Naive thymus-derived CD4-positive, alpha-beta T cell (primary cell): Measurements from ENCODE around the gene CDK5RAP2. TPM values are rescaled to one million over a fixed set of nuclear protein-coding genes. Genes with fewer than 3 reads are reported as not detected.
A peak's percentile ranks its signal among the peaks of the same experiment; 100 is the strongest.

ENCODE experiments used
- ATAC-seq: fragments of 150-1000 bp; cut with Tn5 transposase; 2 replicates; pipeline ENCODE4 v1.10.0; 2021; ENCODE audit warnings: mild to moderate bottlenecking, moderate library complexity
- CTCF ChIA-PET: fragments of 350-600 bp; sonication (Branson Sonifier 250); formaldehyde crosslinking; loops from one replicate; lab custom pipeline; 2021; ENCODE audit warnings: antibody characterized with exemption; lab: Charles Lee
- POLR2A ChIA-PET: fragments of 350-600 bp; sonication (Branson Sonifier 250); formaldehyde crosslinking; loops from one replicate; lab custom pipeline; 2021; ENCODE audit warnings: antibody characterized with exemption, inconsistent platforms; lab: Charles Lee
- DNase-seq, 9 donors: peaks; one replicate each; pipeline versions ENCODE4 v3.0.0 to v3.0.0-alpha.2; 2020 to 2022; ENCODE audit warnings: mixed read lengths in 1 of 9
- H3K27ac ChIP-seq: one replicate; pipeline ENCODE4 v1.7.0; 2013; ENCODE audit warnings: mild to moderate bottlenecking, low read depth, low read length, moderate library complexity
- H3K27me3 ChIP-seq, 2 donors: one replicate each; pipeline ENCODE4 v1.7.0; 2013; ENCODE audit warnings: low read length in 2 of 2, mild to moderate bottlenecking in 2 of 2, moderate library complexity in 2 of 2; ENCODE audit not compliant: control insufficient read depth in 2 of 2, insufficient read depth in 2 of 2
- H3K36me3 ChIP-seq, 3 experiments: 1 replicate in 2 of 3; 2 replicates in 1 of 3; pipeline ENCODE4 v1.7.0; 2013; ENCODE audit warnings: low read length in 3 of 3, mild to moderate bottlenecking in 3 of 3, moderate library complexity in 1 of 3; ENCODE audit not compliant: insufficient read depth in 3 of 3, control insufficient read depth in 2 of 3
- H3K4me1 ChIP-seq, 2 donors: one replicate each; pipeline ENCODE4 v1.7.0; 2013; ENCODE audit warnings: low read length in 2 of 2, mild to moderate bottlenecking in 2 of 2, moderate library complexity in 1 of 2; ENCODE audit not compliant: control insufficient read depth in 2 of 2, insufficient read depth in 2 of 2
- H3K4me3 ChIP-seq: 2 replicates; pipeline ENCODE4 v1.7.0; 2013; ENCODE audit warnings: mild to moderate bottlenecking, low read length
- H3K9me3 ChIP-seq, 3 experiments: 1 replicate in 2 of 3; 2 replicates in 1 of 3; pipeline ENCODE4 v1.7.0; 2013; ENCODE audit warnings: low read length in 3 of 3; ENCODE audit not compliant: control insufficient read depth in 2 of 3
- H3K27ac Mint-ChIP-seq, 9 donors: one replicate each; pipeline ENCODE4 v1.8.0; 2020 to 2022; ENCODE audit warnings: mixed read lengths in 9 of 9, mild to moderate bottlenecking in 8 of 9, moderate library complexity in 5 of 9, inconsistent platforms in 2 of 9
- H3K27me3 Mint-ChIP-seq, 5 donors: one replicate each; pipeline ENCODE4 v1.8.0; 2021 to 2022; ENCODE audit warnings: mixed read lengths in 5 of 5, mild to moderate bottlenecking in 1 of 5
- H3K36me3 Mint-ChIP-seq, 5 donors: one replicate each; pipeline ENCODE4 v1.8.0; 2020 to 2022; ENCODE audit warnings: mixed read lengths in 5 of 5, mild to moderate bottlenecking in 3 of 5, inconsistent platforms in 1 of 5
- H3K4me1 Mint-ChIP-seq, 7 donors: one replicate each; pipeline ENCODE4 v1.8.0; 2020 to 2022; ENCODE audit warnings: mixed read lengths in 7 of 7, mild to moderate bottlenecking in 3 of 7, inconsistent platforms in 1 of 7
- H3K4me3 Mint-ChIP-seq, 10 donors: one replicate each; pipeline ENCODE4 v1.8.0; 2020 to 2022; ENCODE audit warnings: mild to moderate bottlenecking in 10 of 10, mixed read lengths in 10 of 10, moderate library complexity in 6 of 10, inconsistent platforms in 2 of 10
- H3K9me3 Mint-ChIP-seq, 11 donors: one replicate each; pipeline ENCODE4 v1.8.0; 2020 to 2022; ENCODE audit warnings: mixed read lengths in 11 of 11, mild to moderate bottlenecking in 4 of 11, inconsistent platforms in 1 of 11, moderate library complexity in 1 of 11
- intact Hi-C, 2 donors: fragments of 100-400 bp; cut with micrococcal nuclease; formaldehyde crosslinking; loops; one replicate each; pipeline ENCODE4 v1.15.1; 2023
- polyA plus RNA-seq, 2 donors: library from polyadenylated mRNA; unstranded; fragments of 300-500 nt; fragmentation: Illumina TruSeq; gene quantifications; one replicate each; pipeline ENCODE4 v1.2.3, GENCODE V29; 2021
- total RNA-seq, 6 experiments: library from RNA in 5 of 6; stranded (reverse) in 5 of 6; gene quantifications; 1 replicate in 5 of 6; 2 replicates in 1 of 6; pipeline ENCODE4 v1.2.3 and lab custom pipeline; 2021 to 2026

The CDK5RAP2 gene
- total and polyA plus RNA-seq, 7 experiments from 2014 or later: 23.7 to 98.1 (median 66.7) TPM

GRCh38 chr9:120593250-120593954 lies 13.4 kb upstream of the CDK5RAP2 start:
- H3K27me3 ChIP-seq: no peaks in the 10 kb centered on the region
- ATAC-seq (no peak), DNase-seq (no peak)
- no peaks in the 10 kb centered on the region for H3K36me3 ChIP-seq
- Mint-ChIP-seq H3K9me3 (peaks cover 0 to 2% (median 0%) of the 10 kb centered on the region in 11 donors), H3K4me3 (no peak overlapping the region), H3K27ac (no peak overlapping the region), H3K36me3 (no peaks in the 10 kb centered on the region), H3K27me3 (peaks cover 0 to 2% (median 0%) of the 10 kb centered on the region in 5 donors), H3K4me1 (no peaks in the 10 kb centered on the region)
- H3K27ac ChIP-seq: no peak overlapping the region
- no peak overlapping the region for H3K4me3 ChIP-seq
- ChIA-PET CTCF (interaction anchor here (0.6 kb wide), 1 partner anchor 1905 kb away, joined by 3 read pairs; no protein-coding TSS in a partner anchor), POLR2A (no interaction called here)
- H3K4me1 ChIP-seq: no peaks in the 10 kb centered on the region
- no peaks in the 10 kb centered on the region for H3K9me3 ChIP-seq
- intact Hi-C loops: no loop called here

DNA sequence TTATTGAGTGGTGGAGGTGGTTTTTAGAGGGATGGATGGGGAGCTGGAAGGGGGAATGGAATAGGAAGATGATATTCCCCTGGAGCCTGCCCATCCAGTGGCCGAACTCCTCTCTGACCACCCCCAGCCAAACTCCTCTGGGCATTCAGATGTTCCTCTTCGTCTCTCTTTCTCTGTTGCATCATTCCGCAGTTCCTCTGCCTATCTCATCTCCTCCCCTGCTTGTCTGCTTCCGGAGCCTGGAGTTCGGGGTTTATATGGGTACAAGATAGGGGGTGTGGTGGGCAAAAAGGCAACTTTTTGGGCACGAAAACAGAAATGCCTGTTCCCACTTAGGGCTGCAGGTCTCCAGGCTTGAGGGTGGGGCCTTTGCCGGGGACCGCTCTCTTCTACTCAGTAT lies 12.2 kb upstream of the CDK5RAP2 start:
- ChIA-PET POLR2A (no interaction called here), CTCF (no interaction called here)
- Mint-ChIP-seq H3K27me3 (peaks cover 0 to 3% (median 0%) of the 10 kb centered on the region in 5 donors), H3K36me3 (no peaks in the 10 kb centered on the region), H3K27ac (no peak overlapping the region), H3K9me3 (peaks cover 0 to 2% (median 0%) of the 10 kb centered on the region in 11 donors), H3K4me3 (no peak overlapping the region), H3K4me1 (no peaks in the 10 kb centered on the region)
- no peaks in the 10 kb centered on the region for H3K4me1 ChIP-seq
- no peak overlapping the region for H3K4me3 ChIP-seq
- intact Hi-C loops: no loop called here
- no peaks in the 10 kb centered on the region for H3K9me3 ChIP-seq
- no peak overlapping the region for H3K27ac ChIP-seq
- ATAC-seq (no peak), DNase-seq (no peak)
- no peaks in the 10 kb centered on the region for H3K36me3 ChIP-seq
- no peaks in the 10 kb centered on the region for H3K27me3 ChIP-seq

GRCh38 chr9:120587328-120587727 lies 7.4 kb upstream of the CDK5RAP2 start:
- intact Hi-C loops: no loop called here
- no peaks in the 10 kb centered on the region for H3K36me3 ChIP-seq
- H3K4me3 Mint-ChIP-seq: no peak overlapping the region
- H3K27ac ChIP-seq: no peak overlapping the region
- no peak overlapping the region for H3K27ac Mint-ChIP-seq
- H3K9me3 ChIP-seq: no peaks in the 10 kb centered on the region
- no peaks in the 10 kb centered on the region for H3K36me3 Mint-ChIP-seq
- ChIA-PET POLR2A (no interaction called here), CTCF (no interaction called here)
- H3K4me1 Mint-ChIP-seq: peaks cover 0 to 8% (median 5%) of the 10 kb centered on the region in 7 donors
- H3K4me3 ChIP-seq: no peak overlapping the region
- no peaks in the 10 kb centered on the region for H3K4me1 ChIP-seq
- peaks cover 0 to 10% (median 0%) of the 10 kb centered on the region in 5 donors for H3K27me3 Mint-ChIP-seq
- peaks cover 0 to 2% (median 0%) of the 10 kb centered on the region in 11 donors for H3K9me3 Mint-ChIP-seq
- H3K27me3 ChIP-seq: no peaks in the 10 kb centered on the region
- ATAC-seq (no peak), DNase-seq (no peak)

- ATAC-seq: peak; percentile 16
- intact Hi-C loops: loop anchor here (5.0 kb wide), 4 partner anchors 488 to 1508 kb away; partner anchors contain the start of genes CNTRL (in 1 of the 2), RAB14 (in 1 of the 2) and TTLL11 (in 1 of the 2)
- H3K4me3 ChIP-seq: no peak overlapping the region
- DNase-seq: no peak
- H3K4me3 Mint-ChIP-seq: peak overlapping the region in 1 of 10 donors; percentile 43
- CTCF ChIA-PET: interaction anchor here (0.6 kb wide), 1 partner anchor 17 kb away, joined by 3 read pairs; no protein-coding TSS in a partner anchor
- POLR2A ChIA-PET: no interaction called here
- H3K9me3 Mint-ChIP-seq: no peaks in the 10 kb centered on the region
- peaks cover 11 to 14% of the 10 kb centered on the region in 2 donors for H3K4me1 ChIP-seq
- peaks cover 14 to 35% (median 25%) of the 10 kb centered on the region in 7 donors for H3K4me1 Mint-ChIP-seq
- H3K27ac ChIP-seq: no peak overlapping the region
- no peaks in the 10 kb centered on the region for H3K9me3 ChIP-seq
- peaks cover 0 to 4% (median 0%) of the 10 kb centered on the region in 3 experiments for H3K36me3 ChIP-seq
- H3K27ac Mint-ChIP-seq: no peak overlapping the region
- H3K27me3 ChIP-seq: no peaks in the 10 kb centered on the region
- peaks cover 0 to 13% (median 0%) of the 10 kb centered on the region in 5 donors for H3K36me3 Mint-ChIP-seq
- peaks cover 0 to 10% (median 0%) of the 10 kb centered on the region in 5 donors for H3K27me3 Mint-ChIP-seq
Observed at GRCh38 chr9:120583958-120584369, 4.0 kb upstream of the CDK5RAP2 start.

- CTCF ChIA-PET: no interaction called here
- peaks cover 30 to 68% (median 62%) of the 10 kb centered on the region in 7 donors for H3K4me1 Mint-ChIP-seq
- H3K9me3 ChIP-seq: no peaks in the 10 kb centered on the region
Observed at GRCh38 chr9:120579139-120580050, 572 bp downstream of the CDK5RAP2 start.

GRCh38 chr9:120574473-120574872 lies 5.5 kb downstream of the CDK5RAP2 start:
- ChIA-PET CTCF (no interaction called here), POLR2A (no interaction called here)
- peaks cover 0 to 28% (median 9%) of the 10 kb centered on the region in 3 experiments for H3K36me3 ChIP-seq
- Mint-ChIP-seq H3K27me3 (no peaks in the 10 kb centered on the region), H3K4me1 (peaks cover 26 to 57% (median 44%) of the 10 kb centered on the region in 7 donors), H3K9me3 (peaks cover 0 to 2% (median 0%) of the 10 kb centered on the region in 11 donors), H3K36me3 (peaks cover 14 to 44% (median 16%) of the 10 kb centered on the region in 5 donors), H3K27ac (peak overlapping the region in 2 of 9 donors; percentile 5 to 53), H3K4me3 (no peak overlapping the region)
- no peak overlapping the region for H3K4me3 ChIP-seq
- no peak overlapping the region for H3K27ac ChIP-seq
- no peak for DNase-seq
- no peak for ATAC-seq
- H3K27me3 ChIP-seq: no peaks in the 10 kb centered on the region
- H3K4me1 ChIP-seq: peaks cover 9% of the 10 kb centered on the region in 2 donors
- intact Hi-C loops: no loop called here
- H3K9me3 ChIP-seq: no peaks in the 10 kb centered on the region

More at GRCh38 chr9:120579139-120580050, 572 bp downstream of the CDK5RAP2 start:
- H3K36me3 Mint-ChIP-seq: peaks cover 0 to 23% (median 7%) of the 10 kb centered on the region in 5 donors
- Histone ChIP-seq H3K36me3 (peaks cover 0 to 8% (median 0%) of the 10 kb centered on the region in 3 experiments), H3K4me3 (peak overlapping the region; percentile 85), H3K4me1 (peaks cover 15 to 17% of the 10 kb centered on the region in 2 donors), H3K27me3 (no peaks in the 10 kb centered on the region), H3K27ac (peak overlapping the region; percentile 81)
- no peaks in the 10 kb centered on the region for H3K27me3 Mint-ChIP-seq
- DNase-seq: peak in 1 of 9 donors; percentile 6
- ATAC-seq: no peak
- H3K27ac Mint-ChIP-seq: peak overlapping the region; percentile 88 to 95 (median 91)
- peak overlapping the region; percentile 86 to 98 (median 94) for H3K4me3 Mint-ChIP-seq
- POLR2A ChIA-PET: no interaction called here
- H3K9me3 Mint-ChIP-seq: peaks cover 0 to 1% (median 0%) of the 10 kb centered on the region in 11 donors
- intact Hi-C loops: loop anchor here (1.0 to 5.0 kb wide), 11 partner anchors 131 to 1513 kb away; partner anchors contain the start of genes CNTRL (in 2 of the 2), MEGF9 (in 2 of the 2), FBXW2 (in 1 of the 2) and PSMD5 (in 1 of the 2)
